ENCODE results near the gene IFT81.

IFT81 gene

DNA sequence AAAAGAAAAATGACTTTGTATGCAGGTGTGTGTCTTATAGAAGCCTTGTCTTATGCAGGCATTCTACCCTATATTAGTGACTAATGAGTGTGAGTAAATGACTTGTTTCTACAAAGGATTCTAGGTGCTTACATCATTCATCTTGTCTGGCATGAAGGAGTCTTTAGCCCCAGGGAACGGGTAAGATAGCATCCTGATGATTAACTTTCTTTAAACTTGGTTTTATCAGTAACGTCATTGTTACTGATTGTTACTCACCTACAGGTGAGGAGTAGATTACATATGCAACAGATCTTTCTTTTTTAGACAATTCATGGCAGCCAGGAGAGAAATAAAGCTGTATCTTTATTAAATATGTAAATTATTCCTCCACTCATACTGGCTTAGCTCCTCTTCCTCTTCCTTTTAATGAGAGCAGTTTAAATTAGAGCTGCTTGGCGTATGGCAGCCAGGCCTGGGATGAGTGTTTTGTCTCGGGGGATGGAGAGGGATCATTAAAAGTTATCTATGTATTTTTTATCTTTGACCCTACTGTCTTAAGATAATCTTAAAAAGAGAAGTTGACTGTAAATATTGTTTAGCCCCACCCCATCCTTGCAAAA lies 99.7 kb downstream of the IFT81 start (continued):
- peak; percentile 38; the same call in 1 of the 2 replicates for TF ChIP-seq ZNF639 (tag by site-specific recombination; IDR thresholded peaks at IDR 0.05)
- TF ChIP-seq ZBTB17 (tag by site-specific recombination; IDR thresholded peaks at IDR 0.05) = no peak
- peak; percentile 43 for TF ChIP-seq SP7 (tag by site-specific recombination; IDR thresholded peaks at IDR 0.05)
- no peak for TF ChIP-seq PRDM4 (tag by site-specific recombination; IDR thresholded peaks at IDR 0.05)
- TF ChIP-seq ZNF146 (tag by site-specific recombination; IDR thresholded peaks at IDR 0.05) = no peak
- no peak for TF ChIP-seq HOXC10 (CRISPR knock-in tag; IDR thresholded peaks at IDR 0.05)
- no peak for TF ChIP-seq ZNF341 (tag by site-specific recombination; IDR thresholded peaks at IDR 0.05; ENCODE audit: low read depth)
- peak; percentile 47; the same call in 1 of the 2 replicates for TF ChIP-seq ZEB2 (tag by site-specific recombination; IDR thresholded peaks at IDR 0.05)
- no peak for TF ChIP-seq EGR2 (tag by site-specific recombination; IDR thresholded peaks at IDR 0.05; ENCODE audit: low read depth)
- TF ChIP-seq SCRT1 (tag by site-specific recombination; IDR thresholded peaks at IDR 0.05; ENCODE audit: borderline replicate concordance) = peak; percentile 34; the same call in 1 of the 2 replicates
- no peak for TF ChIP-seq ZNF560 (tag by site-specific recombination; IDR thresholded peaks at IDR 0.05; ENCODE audit: borderline replicate concordance)

- TF ChIP-seq, protein P1, sequence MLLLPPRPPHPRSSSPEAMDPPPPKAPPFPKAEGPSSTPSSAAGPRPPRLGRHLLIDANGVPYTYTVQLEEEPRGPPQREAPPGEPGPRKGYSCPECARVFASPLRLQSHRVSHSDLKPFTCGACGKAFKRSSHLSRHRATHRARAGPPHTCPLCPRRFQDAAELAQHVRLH (tag by site-specific recombination; IDR thresholded peaks at IDR 0.05) = no peak
- TF ChIP-seq, protein P2, sequence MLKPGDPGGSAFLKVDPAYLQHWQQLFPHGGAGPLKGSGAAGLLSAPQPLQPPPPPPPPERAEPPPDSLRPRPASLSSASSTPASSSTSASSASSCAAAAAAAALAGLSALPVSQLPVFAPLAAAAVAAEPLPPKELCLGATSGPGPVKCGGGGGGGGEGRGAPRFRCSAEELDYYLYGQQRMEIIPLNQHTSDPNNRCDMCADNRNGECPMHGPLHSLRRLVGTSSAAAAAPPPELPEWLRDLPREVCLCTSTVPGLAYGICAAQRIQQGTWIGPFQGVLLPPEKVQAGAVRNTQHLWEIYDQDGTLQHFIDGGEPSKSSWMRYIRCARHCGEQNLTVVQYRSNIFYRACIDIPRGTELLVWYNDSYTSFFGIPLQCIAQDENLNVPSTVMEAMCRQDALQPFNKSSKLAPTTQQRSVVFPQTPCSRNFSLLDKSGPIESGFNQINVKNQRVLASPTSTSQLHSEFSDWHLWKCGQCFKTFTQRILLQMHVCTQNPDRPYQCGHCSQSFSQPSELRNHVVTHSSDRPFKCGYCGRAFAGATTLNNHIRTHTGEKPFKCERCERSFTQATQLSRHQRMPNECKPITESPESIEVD (tag by site-specific recombination; IDR thresholded peaks at IDR 0.05) = 0 out of 2 replicates have a peak, but pooled peaks have one; percentile 30
- TF ChIP-seq PRDM1 (tag by site-specific recombination; IDR thresholded peaks at IDR 0.05) = peak; percentile 46; the same call in 1 of the 2 replicates
- no peak for TF ChIP-seq ZNF776 (tag by site-specific recombination; IDR thresholded peaks at IDR 0.05; ENCODE audit: borderline replicate concordance)
- Histone ChIP-seq H3K4me3 (ENCODE audit: low read depth, low read length) (no peak overlapping the region), H3K9me3 (ENCODE audit: control insufficient read depth, insufficient read depth, low read depth, low read length) (no peaks in the 10 kb centered on the region), H3K4me1 (ENCODE audit: control insufficient read depth, insufficient read depth, low read length) (peaks cover 13% of the 10 kb centered on the region), H3K27ac (ENCODE audit: extremely low read depth, low read depth, low read length) (no peak overlapping the region), H3K36me3 (ENCODE audit: control insufficient read depth in 2 of 2, insufficient read depth in 1 of 2, low read length in 2 of 2) (no peaks in the 10 kb centered on the region; a peak in 1 of 3 replicates)
- ChIA-PET CTCF (interaction anchor here (0.8 to 1.2 kb wide), 7 partner anchors 8 to 123 kb away, joined by 3 to 5 read pairs (median 4); no protein-coding TSS in a partner anchor), POLR2A (interaction anchor here (0.6 to 1.9 kb wide), 2 partner anchors 51 to 56 kb away, joined by 4 to 6 read pairs; partner anchors contain the start of gene ATP2A2)
Measured at GRCh38 chr12:110224379-110225304, 100.5 kb downstream of the IFT81 start.
